DOHH2 (cell line): ENCODE measurements around the gene PPL.

Experiments used
- EZH2phosphoT487 ChIP-seq: fragments of 200-600 bp; sonication (generic); IDR thresholded peaks from 2 replicates; pipeline ENCODE4 v1.6.1; 2017; ENCODE audit warnings: borderline replicate concordance, mild to moderate bottlenecking, antibody characterized with exemption, low read length, moderate library complexity, mixed read lengths
- TF ChIP-seq, protein P1 (sequence below): fragments of 200-600 bp; sonication (generic); IDR thresholded peaks from one replicate; pipeline ENCODE4 v1.5.1; 2014; ENCODE audit warnings: antibody characterized with exemption, mild to moderate bottlenecking, low read depth, low read length; ENCODE audit not compliant: poor library complexity, severe bottlenecking

DNA sequence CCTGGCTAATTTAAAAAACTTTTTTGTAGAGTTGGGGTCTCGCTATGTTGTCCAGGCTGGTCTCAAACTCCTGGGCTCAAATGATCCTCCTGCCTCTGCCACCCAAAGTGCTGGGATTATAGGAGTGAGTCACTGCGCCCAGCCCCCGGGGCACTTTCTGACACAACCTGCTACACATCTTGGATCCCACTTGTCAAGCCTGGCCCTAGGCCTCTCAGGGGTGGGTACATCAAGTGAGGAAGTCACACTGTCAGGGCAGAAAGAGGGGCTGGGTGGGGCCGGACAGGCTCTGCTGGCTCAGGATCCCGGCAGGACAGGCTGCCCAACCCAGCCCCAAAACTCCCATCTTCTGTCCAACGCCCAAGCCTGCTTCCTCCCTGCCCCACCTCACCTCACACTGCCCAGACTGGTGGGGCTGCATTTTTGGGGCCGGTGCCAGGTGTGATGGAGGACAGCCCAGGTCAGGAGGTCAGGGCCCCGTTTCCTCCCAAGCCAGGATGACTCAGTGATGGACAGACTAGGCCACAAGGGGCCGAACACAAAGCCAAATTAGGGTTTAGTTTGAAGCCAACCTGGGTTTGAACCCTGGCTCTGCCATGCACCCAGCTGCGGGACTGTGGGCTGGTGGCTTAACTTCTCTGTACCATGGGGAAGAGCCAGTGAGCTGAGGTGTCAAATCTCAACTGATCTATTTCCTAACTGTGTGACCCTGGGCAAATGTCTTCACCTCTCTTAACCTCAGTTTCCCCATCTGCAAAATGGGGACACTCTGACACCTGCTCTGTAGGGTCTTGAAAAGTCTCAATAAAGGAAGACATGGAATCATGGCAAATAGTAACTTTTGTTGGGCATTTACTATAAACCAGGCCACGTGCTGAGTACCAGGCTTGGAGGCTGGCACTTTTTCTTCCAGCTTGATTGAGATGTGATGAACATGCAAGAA, 8.9 kb upstream of the PPL start:
- TF ChIP-seq, protein P1, sequence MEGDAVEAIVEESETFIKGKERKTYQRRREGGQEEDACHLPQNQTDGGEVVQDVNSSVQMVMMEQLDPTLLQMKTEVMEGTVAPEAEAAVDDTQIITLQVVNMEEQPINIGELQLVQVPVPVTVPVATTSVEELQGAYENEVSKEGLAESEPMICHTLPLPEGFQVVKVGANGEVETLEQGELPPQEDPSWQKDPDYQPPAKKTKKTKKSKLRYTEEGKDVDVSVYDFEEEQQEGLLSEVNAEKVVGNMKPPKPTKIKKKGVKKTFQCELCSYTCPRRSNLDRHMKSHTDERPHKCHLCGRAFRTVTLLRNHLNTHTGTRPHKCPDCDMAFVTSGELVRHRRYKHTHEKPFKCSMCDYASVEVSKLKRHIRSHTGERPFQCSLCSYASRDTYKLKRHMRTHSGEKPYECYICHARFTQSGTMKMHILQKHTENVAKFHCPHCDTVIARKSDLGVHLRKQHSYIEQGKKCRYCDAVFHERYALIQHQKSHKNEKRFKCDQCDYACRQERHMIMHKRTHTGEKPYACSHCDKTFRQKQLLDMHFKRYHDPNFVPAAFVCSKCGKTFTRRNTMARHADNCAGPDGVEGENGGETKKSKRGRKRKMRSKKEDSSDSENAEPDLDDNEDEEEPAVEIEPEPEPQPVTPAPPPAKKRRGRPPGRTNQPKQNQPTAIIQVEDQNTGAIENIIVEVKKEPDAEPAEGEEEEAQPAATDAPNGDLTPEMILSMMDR: no peak
- TF ChIP-seq EZH2phosphoT487: no peak
